ENCODE results near the gene WDR11. TPM values are rescaled to one million over a fixed set of nuclear protein-coding genes. Genes with fewer than 3 reads are reported as not detected.

The WDR11 gene
- total RNA-seq, 1 donor from 2014 or later = 70.9 TPM

GRCh38 chr10:120949609-120950031 is 98.5 kb downstream of the WDR11 start:
- Histone ChIP-seq H2AFZ (replicated peaks) (peak overlapping the region; percentile 96), H3K4me3 (peak overlapping the region; percentile 57), H3K27me3 (peaks cover 27% of the 10 kb centered on the region), H3K9me3 (ENCODE audit: low read depth) (no peaks in the 10 kb centered on the region), H3K9ac (no peak overlapping the region), H3K27ac (no peak overlapping the region), H3F3A (ENCODE audit: low read depth) (peaks cover 23% of the 10 kb centered on the region), H3K79me2 (ENCODE audit: low read depth) (no peaks in the 10 kb centered on the region), H3K36me3 (no peaks in the 10 kb centered on the region), H4K20me1 (ENCODE audit: low read depth) (peaks cover 6% of the 10 kb centered on the region), H3K4me2 (peak overlapping the region; percentile 97), H3K4me1 (peaks cover 23% of the 10 kb centered on the region)
- TF ChIP-seq EZH2phosphoT487 (IDR thresholded peaks at IDR 0.05) (no peak), EZH2 (IDR thresholded peaks at IDR 0.05) (no peak), CTCF (IDR thresholded peaks at IDR 0.05) (no peak)
- Mint-ChIP-seq H3K4me1 (peaks cover 20% of the 10 kb centered on the region), H3K27me3 (ENCODE audit: insufficient read depth, low read depth) (peaks cover 26% of the 10 kb centered on the region), H3K27ac (no peak overlapping the region), H3K4me3 (peak overlapping the region; percentile 75), H3K36me3 (no peaks in the 10 kb centered on the region), H3K9me3 (peaks cover 14% of the 10 kb centered on the region)
- DNase-seq (ENCODE audit: low spot score) = peak; percentile 60

GRCh38 chr10:120950051-120950561 is 98.9 kb downstream of the WDR11 start:
- Histone ChIP-seq H3K79me2 (ENCODE audit: low read depth) (no peaks in the 10 kb centered on the region), H2AFZ (replicated peaks) (peak overlapping the region; percentile 96), H3K36me3 (no peaks in the 10 kb centered on the region), H3K9ac (no peak overlapping the region), H3K4me3 (peak overlapping the region; percentile 57), H3K4me2 (peak overlapping the region; percentile 97), H3F3A (ENCODE audit: low read depth) (peaks cover 23% of the 10 kb centered on the region), H3K9me3 (ENCODE audit: low read depth) (no peaks in the 10 kb centered on the region), H3K27ac (no peak overlapping the region), H4K20me1 (ENCODE audit: low read depth) (peaks cover 6% of the 10 kb centered on the region), H3K4me1 (peaks cover 23% of the 10 kb centered on the region), H3K27me3 (peaks cover 27% of the 10 kb centered on the region)
- DNase-seq (ENCODE audit: low spot score) = peak; percentile 89
- Mint-ChIP-seq H3K27me3 (ENCODE audit: insufficient read depth, low read depth) (peaks cover 25% of the 10 kb centered on the region), H3K9me3 (peaks cover 18% of the 10 kb centered on the region), H3K4me3 (peak overlapping the region; percentile 75), H3K4me1 (peaks cover 20% of the 10 kb centered on the region), H3K27ac (no peak overlapping the region), H3K36me3 (no peaks in the 10 kb centered on the region)
- TF ChIP-seq EZH2phosphoT487 (IDR thresholded peaks at IDR 0.05) (no peak), CTCF (IDR thresholded peaks at IDR 0.05) (no peak), EZH2 (IDR thresholded peaks at IDR 0.05) (no peak)

- Histone ChIP-seq H3K79me2 (ENCODE audit: low read depth) (no peaks in the 10 kb centered on the region), H3K36me3 (no peaks in the 10 kb centered on the region), H3K9me3 (ENCODE audit: low read depth) (no peaks in the 10 kb centered on the region), H4K20me1 (ENCODE audit: low read depth) (peaks cover 6% of the 10 kb centered on the region), H3K4me3 (no peak overlapping the region), H3K4me1 (peaks cover 23% of the 10 kb centered on the region), H3K4me2 (peak overlapping the region; percentile 97), H3F3A (ENCODE audit: low read depth) (peaks cover 23% of the 10 kb centered on the region), H2AFZ (replicated peaks) (no peak overlapping the region), H3K9ac (no peak overlapping the region), H3K27me3 (peaks cover 27% of the 10 kb centered on the region), H3K27ac (no peak overlapping the region)
- Mint-ChIP-seq H3K9me3 (peaks cover 24% of the 10 kb centered on the region), H3K27me3 (ENCODE audit: insufficient read depth, low read depth) (peaks cover 25% of the 10 kb centered on the region), H3K36me3 (no peaks in the 10 kb centered on the region), H3K27ac (no peak overlapping the region), H3K4me1 (peaks cover 17% of the 10 kb centered on the region), H3K4me3 (no peak overlapping the region)
- DNase-seq (ENCODE audit: low spot score) = peak; percentile 48
- TF ChIP-seq CTCF (IDR thresholded peaks at IDR 0.05) = no peak
- no peak for TF ChIP-seq EZH2phosphoT487 (IDR thresholded peaks at IDR 0.05)
- TF ChIP-seq EZH2 (IDR thresholded peaks at IDR 0.05) = no peak
Observed at GRCh38 chr10:120951288-120951687, 100.1 kb downstream of the WDR11 start.
